SIG-M5 treated with dmso at 0.1 percent for 504 hours (cell line): ENCODE results near the gene RTEL1.
A peak's percentile ranks its signal among the peaks of the same experiment; 100 is the strongest.
"Not testable (repeated sequence)": the region's sequence is repeated elsewhere in the genome, so short reads cannot be mapped to it uniquely, and the experiment has no call there.

Experiments
- DNase-seq: peaks from one replicate; lab custom pipeline; 2025; ENCODE audit not compliant: unreplicated experiment; lab: John Stamatoyannopoulos, UW

The RTEL1 gene

GRCh38 chr20:63668351-63668750 lies 10.2 kb downstream of the RTEL1 start:
- no peak for DNase-seq

- DNase-seq = not testable (repeated sequence)
These were observed 13.6 kb downstream of the RTEL1 start for GRCh38 chr20:63671695-63672094.

GRCh38 chr20:63672666-63673065 lies 14.6 kb downstream of the RTEL1 start:
- DNase-seq = no peak

- no peak for DNase-seq
These were observed 15.8 kb downstream of the RTEL1 start for GRCh38 chr20:63673951-63674350.

GRCh38 chr20:63675681-63676368 lies 17.7 kb downstream of the RTEL1 start:
- no peak for DNase-seq

DNA sequence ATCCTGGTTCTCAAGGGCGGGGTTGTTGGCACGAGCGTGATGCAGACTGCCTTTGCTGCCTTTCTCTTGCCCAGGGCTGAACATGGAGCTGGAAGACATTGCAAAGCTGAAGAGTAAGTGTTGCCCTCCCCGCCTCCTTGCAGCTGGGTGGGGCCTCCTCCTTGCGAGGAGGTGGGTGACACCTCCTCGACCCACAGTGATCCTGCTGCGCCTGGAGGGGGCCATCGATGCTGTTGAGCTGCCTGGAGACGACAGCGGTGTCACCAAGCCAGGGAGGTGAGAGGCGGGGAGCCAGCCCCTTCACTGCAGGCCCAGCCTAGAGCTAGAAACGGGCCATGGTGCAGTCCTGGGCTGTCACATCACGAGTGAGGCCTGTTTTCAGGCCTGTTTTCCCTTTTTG lies 20.0 kb downstream of the RTEL1 start:
- no peak for DNase-seq

- DNase-seq = no peak
These were observed 20.8 kb downstream of the RTEL1 start for GRCh38 chr20:63678667-63679465.

GRCh38 chr20:63679799-63680305 lies 21.7 kb downstream of the RTEL1 start:
- DNase-seq = no peak

- no peak for DNase-seq
These were observed 22.3 kb downstream of the RTEL1 start for GRCh38 chr20:63680427-63680826.

GRCh38 chr20:63680857-63681608 lies 22.9 kb downstream of the RTEL1 start:
- no peak for DNase-seq

- no peak for DNase-seq
These were observed 23.6 kb downstream of the RTEL1 start for GRCh38 chr20:63681609-63682142.

DNA sequence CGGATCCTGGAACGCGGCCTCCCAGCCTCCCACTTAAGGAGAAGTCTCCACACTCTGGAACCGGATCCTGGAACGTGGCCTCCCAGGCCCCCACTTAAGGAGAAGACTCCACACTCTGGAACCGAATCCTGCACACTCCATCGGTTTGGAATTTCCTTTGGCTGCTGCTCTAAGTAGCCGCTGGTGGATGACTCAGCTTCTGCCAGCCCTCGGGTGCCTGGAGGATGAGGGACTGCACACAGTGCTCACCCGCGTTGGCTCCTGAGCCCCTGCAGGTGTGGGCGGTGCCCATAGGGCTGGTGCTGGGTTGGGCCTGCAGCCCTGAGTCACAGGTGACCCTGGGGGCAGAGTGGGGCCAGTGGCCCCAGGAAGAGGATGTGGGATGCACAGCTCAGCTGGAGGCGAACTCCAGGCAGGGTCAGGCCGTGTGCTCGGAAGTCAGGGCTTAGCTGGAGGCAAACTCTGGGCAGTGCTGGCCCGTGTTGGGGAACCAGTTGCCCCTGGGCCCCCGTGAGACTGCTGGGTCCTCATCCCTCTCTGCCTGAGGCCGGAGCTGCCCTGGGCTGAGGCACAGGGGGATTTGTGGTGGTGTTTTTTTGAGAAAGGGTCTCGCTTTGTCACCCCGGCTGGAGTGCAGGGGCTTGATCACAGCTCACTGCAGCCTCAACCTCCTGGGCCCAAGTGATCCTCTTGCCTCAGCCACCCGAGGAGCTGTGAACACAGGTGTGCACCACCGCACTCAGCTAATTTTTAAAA lies 24.4 kb downstream of the RTEL1 start:
- peak; percentile 84 for DNase-seq

GRCh38 chr20:63685269-63686026 lies 27.3 kb downstream of the RTEL1 start:
- no peak for DNase-seq

DNA sequence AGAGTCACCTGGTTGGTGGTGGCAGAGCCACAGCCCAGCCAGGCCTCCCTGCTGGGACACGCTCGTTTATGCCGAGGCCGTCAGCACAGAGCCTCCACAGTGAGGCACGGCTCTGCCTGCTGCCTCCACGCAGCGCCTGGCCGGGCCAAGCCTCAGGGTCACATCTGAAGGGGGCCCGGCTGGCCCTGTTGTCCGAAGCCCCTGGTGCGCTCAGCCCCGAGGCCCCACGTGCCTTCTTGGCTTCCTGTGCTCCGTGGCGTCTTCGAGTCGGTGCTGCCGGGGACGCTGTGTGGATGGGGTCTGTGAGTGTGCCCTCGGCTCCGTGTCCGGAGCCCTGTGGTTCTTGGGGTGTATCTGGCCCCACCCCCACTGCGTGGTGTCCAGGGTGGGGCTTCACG lies 28.0 kb downstream of the RTEL1 start:
- no peak for DNase-seq

GRCh38 chr20:63686492-63687321 lies 28.6 kb downstream of the RTEL1 start:
- DNase-seq = no peak

GRCh38 chr20:63687419-63688178 lies 29.5 kb downstream of the RTEL1 start:
- DNase-seq = no peak

DNA sequence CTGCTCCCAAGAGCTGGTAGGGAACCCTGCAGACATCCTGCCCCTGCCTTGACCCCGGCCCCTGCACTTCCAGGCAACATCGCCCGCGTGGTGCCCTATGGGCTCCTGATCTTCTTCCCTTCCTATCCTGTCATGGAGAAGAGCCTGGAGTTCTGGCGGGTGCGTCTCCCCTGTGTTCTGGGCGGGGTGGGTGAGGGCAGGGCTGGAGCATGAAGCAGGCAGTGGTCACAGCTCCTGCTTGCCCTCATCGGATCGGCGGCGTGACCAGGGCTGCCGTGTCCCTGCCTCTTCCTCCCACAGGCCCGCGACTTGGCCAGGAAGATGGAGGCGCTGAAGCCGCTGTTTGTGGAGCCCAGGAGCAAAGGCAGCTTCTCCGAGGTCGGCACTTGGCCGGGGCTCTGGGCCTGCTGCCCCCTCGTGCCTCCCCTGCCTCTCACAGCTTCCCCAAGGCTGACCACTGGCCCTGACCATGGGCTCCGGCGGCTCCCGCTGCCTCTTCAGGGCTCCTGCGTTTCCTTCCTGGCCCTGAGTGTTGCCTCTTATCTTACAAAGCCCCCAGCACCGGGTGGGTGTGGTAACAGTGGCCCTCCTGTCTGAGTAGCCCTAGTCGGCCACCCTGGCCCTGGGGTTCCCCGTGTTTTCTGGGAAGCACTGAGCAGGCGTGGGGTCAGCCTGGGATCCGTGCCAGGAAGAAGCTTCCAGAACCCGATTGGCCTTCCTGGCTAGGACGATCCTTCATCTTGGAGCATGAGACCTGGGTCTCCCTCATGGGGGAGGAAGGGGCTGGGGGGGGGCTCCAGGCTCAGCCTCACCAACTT lies 30.3 kb downstream of the RTEL1 start:
- no peak for DNase-seq
